ENCODE results near the gene DDAH1.

GRCh38 chr1:85409516-85409915 is 55.4 kb downstream of the DDAH1 start:
- no peak for TF ChIP-seq POLR2A (IDR thresholded peaks at IDR 0.05)
- TF ChIP-seq, protein P1, sequence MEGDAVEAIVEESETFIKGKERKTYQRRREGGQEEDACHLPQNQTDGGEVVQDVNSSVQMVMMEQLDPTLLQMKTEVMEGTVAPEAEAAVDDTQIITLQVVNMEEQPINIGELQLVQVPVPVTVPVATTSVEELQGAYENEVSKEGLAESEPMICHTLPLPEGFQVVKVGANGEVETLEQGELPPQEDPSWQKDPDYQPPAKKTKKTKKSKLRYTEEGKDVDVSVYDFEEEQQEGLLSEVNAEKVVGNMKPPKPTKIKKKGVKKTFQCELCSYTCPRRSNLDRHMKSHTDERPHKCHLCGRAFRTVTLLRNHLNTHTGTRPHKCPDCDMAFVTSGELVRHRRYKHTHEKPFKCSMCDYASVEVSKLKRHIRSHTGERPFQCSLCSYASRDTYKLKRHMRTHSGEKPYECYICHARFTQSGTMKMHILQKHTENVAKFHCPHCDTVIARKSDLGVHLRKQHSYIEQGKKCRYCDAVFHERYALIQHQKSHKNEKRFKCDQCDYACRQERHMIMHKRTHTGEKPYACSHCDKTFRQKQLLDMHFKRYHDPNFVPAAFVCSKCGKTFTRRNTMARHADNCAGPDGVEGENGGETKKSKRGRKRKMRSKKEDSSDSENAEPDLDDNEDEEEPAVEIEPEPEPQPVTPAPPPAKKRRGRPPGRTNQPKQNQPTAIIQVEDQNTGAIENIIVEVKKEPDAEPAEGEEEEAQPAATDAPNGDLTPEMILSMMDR (IDR thresholded peaks at IDR 0.05) = no peak
- TF ChIP-seq POLR2AphosphoS5 (IDR thresholded peaks at IDR 0.05) = no peak
- TF ChIP-seq EP300 (IDR thresholded peaks at IDR 0.05) = no peak

All from gastroesophageal sphincter (tissue), 3 donors.